Parathyroid adenoma (tissue), 2 donors: Measurements from ENCODE around the gene POLR2J.

ENCODE experiments used
- H2AFZ ChIP-seq: fragments of 300-600 bp; sonication (generic); one replicate; pipeline ENCODE4 v1.7.0; 2017; ENCODE audit warnings: antibody characterized with exemption, mild to moderate bottlenecking
- H3K27ac ChIP-seq: fragments of 300-600 bp; sonication (generic); one replicate; pipeline ENCODE4 v1.7.0; 2017
- H3K27me3 ChIP-seq: fragments of 300-600 bp; sonication (generic); one replicate; pipeline ENCODE4 v1.7.0; 2017; ENCODE audit warnings: low read length; ENCODE audit not compliant: control insufficient read depth, insufficient read depth
- H3K36me3 ChIP-seq: fragments of 300-600 bp; sonication (generic); one replicate; pipeline ENCODE4 v1.7.0; 2017; ENCODE audit warnings: low read length; ENCODE audit not compliant: control insufficient read depth, insufficient read depth
- H3K4me1 ChIP-seq: fragments of 300-600 bp; sonication (generic); one replicate; pipeline ENCODE4 v1.7.0; 2017; ENCODE audit warnings: control low read depth
- H3K4me2 ChIP-seq: fragments of 300-600 bp; sonication (generic); one replicate; pipeline ENCODE4 v1.7.0; 2017; ENCODE audit warnings: low read length
- H3K4me3 ChIP-seq: fragments of 300-600 bp; sonication (generic); one replicate; pipeline ENCODE4 v1.7.0; 2017; ENCODE audit warnings: low read depth, low read length
- H3K79me2 ChIP-seq: fragments of 300-600 bp; sonication (generic); one replicate; pipeline ENCODE4 v1.7.0; 2017; ENCODE audit warnings: control low read depth
- H3K9ac ChIP-seq: fragments of 300-600 bp; sonication (generic); one replicate; pipeline ENCODE4 v1.7.0; 2017; ENCODE audit warnings: mild to moderate bottlenecking
- H3K9me3 ChIP-seq: fragments of 300-600 bp; sonication (generic); one replicate; pipeline ENCODE4 v1.7.0; 2017; ENCODE audit warnings: low read length; ENCODE audit not compliant: control insufficient read depth
- TF ChIP-seq, protein P1 (sequence below): fragments of 300-600 bp; sonication (generic); IDR thresholded peaks from one replicate; pipeline ENCODE4 v1.7.0; 2017; ENCODE audit warnings: antibody characterized with exemption, mild to moderate bottlenecking
- donor health status: primary hyperparathyroidism.

POLR2J gene

DNA sequence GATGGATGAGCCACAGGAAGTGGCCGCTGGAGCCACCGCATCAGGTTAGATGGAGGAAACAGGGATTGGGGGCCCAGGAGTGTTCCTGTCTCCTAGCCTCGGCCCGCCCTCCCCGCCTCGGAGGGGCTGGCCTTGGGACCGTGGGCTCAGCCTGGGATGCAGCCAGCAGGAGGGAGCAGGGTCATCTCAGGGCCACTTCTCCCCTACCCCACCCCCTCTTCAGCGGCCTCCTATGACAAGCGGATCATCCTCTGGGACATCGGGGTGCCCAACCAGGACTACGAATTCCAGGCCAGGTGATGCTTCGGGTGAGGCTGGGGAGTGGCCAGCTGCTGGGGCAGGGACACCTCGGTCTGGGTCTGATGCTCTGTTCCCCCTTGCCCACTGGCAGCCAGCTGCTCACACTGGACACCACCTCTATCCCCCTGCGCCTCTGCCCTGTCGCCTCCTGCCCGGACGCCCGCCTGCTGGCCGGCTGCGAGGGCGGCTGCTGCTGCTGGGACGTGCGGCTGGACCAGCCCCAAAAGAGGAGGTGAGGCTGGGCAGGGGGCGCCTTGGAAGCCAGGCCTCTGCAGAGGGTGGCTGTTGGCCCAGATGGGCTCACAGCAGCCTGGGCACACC, 9.3 kb downstream of the POLR2J start:
- Histone ChIP-seq H2AFZ (no peak overlapping the region), H3K27me3 (no peaks in the 10 kb centered on the region), H3K4me2 (no peak overlapping the region), H3K36me3 (no peaks in the 10 kb centered on the region), H3K79me2 (peaks cover under 1% of the 10 kb centered on the region), H3K4me3 (no peak overlapping the region), H3K9ac (no peak overlapping the region), H3K9me3 (no peaks in the 10 kb centered on the region), H3K27ac (no peak overlapping the region), H3K4me1 (peaks cover 3% of the 10 kb centered on the region)
- TF ChIP-seq, protein P1, sequence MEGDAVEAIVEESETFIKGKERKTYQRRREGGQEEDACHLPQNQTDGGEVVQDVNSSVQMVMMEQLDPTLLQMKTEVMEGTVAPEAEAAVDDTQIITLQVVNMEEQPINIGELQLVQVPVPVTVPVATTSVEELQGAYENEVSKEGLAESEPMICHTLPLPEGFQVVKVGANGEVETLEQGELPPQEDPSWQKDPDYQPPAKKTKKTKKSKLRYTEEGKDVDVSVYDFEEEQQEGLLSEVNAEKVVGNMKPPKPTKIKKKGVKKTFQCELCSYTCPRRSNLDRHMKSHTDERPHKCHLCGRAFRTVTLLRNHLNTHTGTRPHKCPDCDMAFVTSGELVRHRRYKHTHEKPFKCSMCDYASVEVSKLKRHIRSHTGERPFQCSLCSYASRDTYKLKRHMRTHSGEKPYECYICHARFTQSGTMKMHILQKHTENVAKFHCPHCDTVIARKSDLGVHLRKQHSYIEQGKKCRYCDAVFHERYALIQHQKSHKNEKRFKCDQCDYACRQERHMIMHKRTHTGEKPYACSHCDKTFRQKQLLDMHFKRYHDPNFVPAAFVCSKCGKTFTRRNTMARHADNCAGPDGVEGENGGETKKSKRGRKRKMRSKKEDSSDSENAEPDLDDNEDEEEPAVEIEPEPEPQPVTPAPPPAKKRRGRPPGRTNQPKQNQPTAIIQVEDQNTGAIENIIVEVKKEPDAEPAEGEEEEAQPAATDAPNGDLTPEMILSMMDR = no peak

DNA sequence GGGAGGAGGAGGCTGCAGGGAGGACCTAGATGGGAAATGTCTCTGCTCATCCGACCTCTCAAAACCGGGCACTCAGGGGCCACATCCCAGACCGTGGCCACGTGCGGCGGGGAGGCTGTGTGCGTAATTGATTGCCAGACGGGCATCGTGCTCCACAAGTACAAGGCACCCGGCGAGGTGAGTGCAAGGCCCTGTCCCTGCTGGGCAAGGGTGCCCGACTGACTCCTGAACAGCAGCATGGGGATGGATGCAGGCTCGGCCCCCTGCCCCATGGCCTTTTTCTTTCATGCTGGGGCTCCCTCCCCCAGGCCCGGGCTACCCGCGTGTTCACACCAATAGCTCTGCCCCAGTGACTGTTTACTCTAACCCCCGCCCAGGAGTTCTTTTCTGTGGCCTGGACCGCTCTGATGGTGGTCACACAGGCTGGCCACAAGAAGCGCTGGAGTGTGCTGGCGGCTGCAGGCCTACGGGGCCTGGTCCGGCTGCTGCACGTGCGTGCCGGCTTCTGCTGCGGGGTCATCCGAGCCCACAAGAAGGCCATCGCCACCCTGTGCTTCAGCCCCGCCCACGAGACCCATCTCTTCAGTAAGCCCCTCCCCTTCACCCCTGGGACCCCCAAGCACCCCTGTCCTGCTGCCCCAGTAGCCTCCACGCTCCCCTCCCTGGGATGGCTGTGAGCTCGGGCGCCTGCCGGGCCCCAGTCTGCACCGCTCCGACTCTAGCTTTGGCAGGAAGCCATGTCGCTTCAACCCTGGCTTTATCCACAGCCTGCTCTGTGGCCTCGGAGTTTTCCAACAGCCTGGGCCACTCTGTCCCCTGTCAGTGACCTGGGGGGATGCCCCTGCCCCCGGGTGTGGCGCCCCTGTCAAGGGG, 10.0 kb downstream of the POLR2J start:
- TF ChIP-seq, protein P1 = no peak
- no peaks in the 10 kb centered on the region for H3K9me3 ChIP-seq
- no peaks in the 10 kb centered on the region for H3K36me3 ChIP-seq
- peaks cover 5% of the 10 kb centered on the region for H3K4me1 ChIP-seq
- no peak overlapping the region for H2AFZ ChIP-seq
- H3K4me2 ChIP-seq = no peak overlapping the region
- H3K79me2 ChIP-seq = peaks cover 8% of the 10 kb centered on the region
- no peak overlapping the region for H3K4me3 ChIP-seq
- no peaks in the 10 kb centered on the region for H3K27me3 ChIP-seq
- H3K9ac ChIP-seq = no peak overlapping the region
- no peak overlapping the region for H3K27ac ChIP-seq

DNA sequence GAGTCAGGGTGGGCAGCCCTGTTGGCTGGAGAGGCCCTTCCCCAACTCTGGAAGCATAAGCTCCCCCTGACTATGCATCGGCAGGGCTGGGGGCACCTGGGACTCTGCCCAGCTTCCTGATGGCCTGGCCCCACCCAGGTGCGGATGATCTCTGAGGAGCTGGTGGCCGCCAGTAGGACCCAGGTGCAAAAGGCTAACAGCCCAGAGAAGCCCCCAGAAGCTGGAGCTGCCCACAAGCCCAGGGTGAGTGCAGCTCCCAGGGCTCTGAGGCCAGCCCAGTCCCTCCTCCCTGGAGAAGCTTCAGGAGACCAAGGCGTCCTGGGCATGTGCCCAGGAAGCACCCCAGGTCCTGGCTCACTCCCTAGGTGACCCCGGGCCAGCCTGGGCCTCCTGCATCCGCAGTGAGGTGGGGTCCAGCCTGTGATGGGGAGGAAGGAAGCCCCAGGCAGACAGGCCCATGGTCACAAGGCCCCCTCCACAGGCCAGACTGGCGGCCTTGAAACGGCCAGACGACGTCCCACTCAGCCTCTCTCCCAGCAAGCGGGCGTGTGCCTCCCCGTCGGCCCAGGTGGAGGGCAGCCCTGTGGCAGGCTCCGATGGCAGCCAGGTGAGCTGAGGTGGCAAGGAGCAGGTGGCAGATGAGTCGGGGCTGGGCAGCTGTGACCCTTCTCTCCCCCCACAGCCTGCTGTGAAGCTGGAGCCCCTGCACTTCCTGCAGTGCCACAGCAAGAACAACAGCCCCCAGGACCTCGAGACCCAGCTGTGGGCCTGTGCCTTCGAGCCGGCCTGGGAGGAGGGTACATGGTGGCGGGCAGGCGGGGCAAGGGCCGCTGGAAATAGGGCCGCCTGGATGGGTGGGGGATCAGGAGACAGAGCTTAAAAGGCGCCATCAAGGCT, 10.9 kb downstream of the POLR2J start:
- Histone ChIP-seq H3K4me2 (no peak overlapping the region), H3K4me1 (peaks cover 10% of the 10 kb centered on the region), H3K9ac (no peak overlapping the region), H3K79me2 (peaks cover 12% of the 10 kb centered on the region), H3K4me3 (no peak overlapping the region), H3K27ac (no peak overlapping the region), H3K36me3 (no peaks in the 10 kb centered on the region), H3K9me3 (no peaks in the 10 kb centered on the region), H2AFZ (no peak overlapping the region), H3K27me3 (no peaks in the 10 kb centered on the region)
- TF ChIP-seq, protein P1 = no peak

DNA sequence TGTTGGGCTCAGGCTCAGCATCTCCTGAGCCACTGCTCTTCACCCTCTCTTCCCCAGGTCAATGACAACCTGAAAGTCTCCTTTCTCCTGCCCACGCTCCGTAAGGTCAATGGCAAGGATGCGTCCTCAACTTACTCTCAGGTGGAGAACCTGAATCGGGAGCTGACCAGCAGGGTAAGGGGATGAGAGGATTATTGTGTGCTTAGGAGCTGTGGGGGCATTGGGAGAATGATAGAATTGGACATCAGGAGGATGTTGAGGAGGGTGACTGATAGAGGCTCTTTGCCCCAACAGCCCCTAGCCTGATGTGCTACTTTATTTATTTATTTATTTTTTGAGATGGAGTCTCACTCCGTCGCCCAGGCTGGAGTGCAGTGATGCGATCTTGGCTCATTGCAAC, 12.6 kb downstream of the POLR2J start:
- Histone ChIP-seq H3K4me2 (no peak overlapping the region), H3K36me3 (no peaks in the 10 kb centered on the region), H3K4me3 (no peak overlapping the region)

More for the DNA sequence above, 12.6 kb downstream of the POLR2J start:
- no peaks in the 10 kb centered on the region for H3K9me3 ChIP-seq
- no peak overlapping the region for H2AFZ ChIP-seq
- no peak overlapping the region for H3K27ac ChIP-seq
- H3K79me2 ChIP-seq = peaks cover 19% of the 10 kb centered on the region
- no peak overlapping the region for H3K9ac ChIP-seq
- H3K4me1 ChIP-seq = peaks cover 10% of the 10 kb centered on the region
- TF ChIP-seq, protein P1 = no peak
- no peaks in the 10 kb centered on the region for H3K27me3 ChIP-seq
